ENCODE results near the gene CBFA2T3.

GRCh38 chr16:88968589-88969280, 8.3 kb downstream of the CBFA2T3 start:
- TF ChIP-seq CTCF (IDR thresholded peaks at IDR 0.05) (no peak), ZFX (IDR thresholded peaks at IDR 0.05; ENCODE audit: borderline replicate concordance) (no peak)

Measured in 22Rv1 (cell line).